K562 (cell line): ENCODE measurements around the gene CDKN3. TPM values are rescaled to one million over a fixed set of nuclear protein-coding genes. Genes with fewer than 3 reads are reported as not detected.

ENCODE experiments used
- L3MBTL2 ChIP-seq: fragments of 450-650 bp; IDR thresholded peaks from 2 replicates; pipeline ENCODE4 v1.6.1; 2016; ENCODE audit warnings: mild to moderate bottlenecking, moderate library complexity
- MAFF ChIP-seq: IDR thresholded peaks from 2 replicates; pipeline ENCODE4 v1.6.1; 2012; ENCODE audit warnings: low read length, improper control_type of control experiment
- NR0B1 ChIP-seq: fragments of 450-650 bp; IDR thresholded peaks from one replicate; pipeline ENCODE4 v1.6.1; 2018; ENCODE audit warnings: mild to moderate bottlenecking, moderate library complexity; ENCODE audit not compliant: partially characterized antibody
- RAD21 ChIP-seq, 2 experiments: fragments of 250-450 bp in 1 of 2; fragments of 450-650 bp in 1 of 2; sonication (Bioruptor Pico) in 1 of 2; formaldehyde crosslinking in 1 of 2; IDR thresholded peaks in 1 of 2; conservative IDR thresholded peaks in 1 of 2; 2 replicates each; pipeline versions ENCODE4 v1.4.0 to v1.8.0; 2020 to 2022; ENCODE audit warnings: mild to moderate bottlenecking in 2 of 2, moderate library complexity in 1 of 2
- SIN3B ChIP-seq: fragments of 450-650 bp; IDR thresholded peaks from 2 replicates; pipeline ENCODE4 v1.6.1; 2017; ENCODE audit warnings: low read depth, mild to moderate bottlenecking, moderate library complexity
- ZNF23 ChIP-seq: fragments of 250-450 bp; sonication (Bioruptor Pico); IDR thresholded peaks from 2 replicates; pipeline ENCODE4 v1.4.0; 2020; ENCODE audit warnings: mild to moderate bottlenecking
- polyA plus RNA-seq, 8 experiments: library from polyadenylated mRNA; depleted of rRNA in 4 of 8; stranded (reverse) in 5 of 8; unstranded in 3 of 8; fragments of >200 nt; fragmentation: Nextera tagmentation in 2 of 8; fragmentation: Illumina TruSeq in 1 of 8; extraction: Ambion mirVana in 2 of 8; extraction: Trizol in 1 of 8; gene quantifications; 2 replicates each; pipeline versions ENCODE4 v1.2.1 to v1.2.3, GENCODE V29; 2011 to 2014; ENCODE audit warnings: inconsistent platforms in 1 of 8, missing spikeins in 1 of 8
- total RNA-seq, 7 experiments: library from RNA; depleted of rRNA in 6 of 7; stranded (reverse); fragments of >200 nt in 6 of 7; fragmentation: Illumina TruSeq in 2 of 7; extraction: Trizol in 2 of 7; gene quantifications; 2 replicates each; pipeline versions ENCODE4 v1.2.1 to v1.2.3, GENCODE V29; 2011 to 2021; ENCODE audit warnings: low replicate concordance in 1 of 7
- TF ChIP-seq, protein P1 (sequence below), 2 experiments: fragments of 450-650 bp; formaldehyde crosslinking in 1 of 2; IDR thresholded peaks; 2 replicates each; pipeline versions ENCODE4 v1.4.0 to v1.6.1; 2014 to 2020; ENCODE audit warnings: mild to moderate bottlenecking in 2 of 2, borderline replicate concordance in 1 of 2, low read depth in 1 of 2

CDKN3 gene
- total and polyA plus RNA-seq, 9 of the 15 experiments (the other 6 are each of a cell fraction or from before 2014, with no cell fraction given) = 41.3 to 128 (median 70.7) TPM

- TF ChIP-seq, protein P1, sequence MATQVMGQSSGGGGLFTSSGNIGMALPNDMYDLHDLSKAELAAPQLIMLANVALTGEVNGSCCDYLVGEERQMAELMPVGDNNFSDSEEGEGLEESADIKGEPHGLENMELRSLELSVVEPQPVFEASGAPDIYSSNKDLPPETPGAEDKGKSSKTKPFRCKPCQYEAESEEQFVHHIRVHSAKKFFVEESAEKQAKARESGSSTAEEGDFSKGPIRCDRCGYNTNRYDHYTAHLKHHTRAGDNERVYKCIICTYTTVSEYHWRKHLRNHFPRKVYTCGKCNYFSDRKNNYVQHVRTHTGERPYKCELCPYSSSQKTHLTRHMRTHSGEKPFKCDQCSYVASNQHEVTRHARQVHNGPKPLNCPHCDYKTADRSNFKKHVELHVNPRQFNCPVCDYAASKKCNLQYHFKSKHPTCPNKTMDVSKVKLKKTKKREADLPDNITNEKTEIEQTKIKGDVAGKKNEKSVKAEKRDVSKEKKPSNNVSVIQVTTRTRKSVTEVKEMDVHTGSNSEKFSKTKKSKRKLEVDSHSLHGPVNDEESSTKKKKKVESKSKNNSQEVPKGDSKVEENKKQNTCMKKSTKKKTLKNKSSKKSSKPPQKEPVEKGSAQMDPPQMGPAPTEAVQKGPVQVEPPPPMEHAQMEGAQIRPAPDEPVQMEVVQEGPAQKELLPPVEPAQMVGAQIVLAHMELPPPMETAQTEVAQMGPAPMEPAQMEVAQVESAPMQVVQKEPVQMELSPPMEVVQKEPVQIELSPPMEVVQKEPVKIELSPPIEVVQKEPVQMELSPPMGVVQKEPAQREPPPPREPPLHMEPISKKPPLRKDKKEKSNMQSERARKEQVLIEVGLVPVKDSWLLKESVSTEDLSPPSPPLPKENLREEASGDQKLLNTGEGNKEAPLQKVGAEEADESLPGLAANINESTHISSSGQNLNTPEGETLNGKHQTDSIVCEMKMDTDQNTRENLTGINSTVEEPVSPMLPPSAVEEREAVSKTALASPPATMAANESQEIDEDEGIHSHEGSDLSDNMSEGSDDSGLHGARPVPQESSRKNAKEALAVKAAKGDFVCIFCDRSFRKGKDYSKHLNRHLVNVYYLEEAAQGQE (IDR thresholded peaks at IDR 0.05; ENCODE audit: borderline replicate concordance) = peak; percentile 46; the same call in 1 of the 2 replicates
- TF ChIP-seq, protein P1 (CRISPR knock-in tag; IDR thresholded peaks at IDR 0.05; ENCODE audit: low read depth) = no peak
- TF ChIP-seq MAFF = no peak
- peak; percentile 75 to 84 for TF ChIP-seq RAD21 (CRISPR knock-in tag; conservative IDR thresholded peaks at IDR 0.05 in 1 of 2, IDR thresholded peaks at IDR 0.05 in 1 of 2)
- no peak for TF ChIP-seq NR0B1
- no peak for TF ChIP-seq ZNF23 (CRISPR knock-in tag)
- TF ChIP-seq SIN3B = no peak
- no peak for TF ChIP-seq L3MBTL2
Observed at GRCh38 chr14:54348001-54348611, 48.7 kb upstream of the CDKN3 start (continued).
